ENCODE results near the gene AVPR2. TPM values are rescaled to one million over a fixed set of nuclear protein-coding genes. Genes with fewer than 3 reads are reported as not detected.

Gene AVPR2
- total RNA-seq, 1 donor from 2014 or later = 0.77 TPM

DNA sequence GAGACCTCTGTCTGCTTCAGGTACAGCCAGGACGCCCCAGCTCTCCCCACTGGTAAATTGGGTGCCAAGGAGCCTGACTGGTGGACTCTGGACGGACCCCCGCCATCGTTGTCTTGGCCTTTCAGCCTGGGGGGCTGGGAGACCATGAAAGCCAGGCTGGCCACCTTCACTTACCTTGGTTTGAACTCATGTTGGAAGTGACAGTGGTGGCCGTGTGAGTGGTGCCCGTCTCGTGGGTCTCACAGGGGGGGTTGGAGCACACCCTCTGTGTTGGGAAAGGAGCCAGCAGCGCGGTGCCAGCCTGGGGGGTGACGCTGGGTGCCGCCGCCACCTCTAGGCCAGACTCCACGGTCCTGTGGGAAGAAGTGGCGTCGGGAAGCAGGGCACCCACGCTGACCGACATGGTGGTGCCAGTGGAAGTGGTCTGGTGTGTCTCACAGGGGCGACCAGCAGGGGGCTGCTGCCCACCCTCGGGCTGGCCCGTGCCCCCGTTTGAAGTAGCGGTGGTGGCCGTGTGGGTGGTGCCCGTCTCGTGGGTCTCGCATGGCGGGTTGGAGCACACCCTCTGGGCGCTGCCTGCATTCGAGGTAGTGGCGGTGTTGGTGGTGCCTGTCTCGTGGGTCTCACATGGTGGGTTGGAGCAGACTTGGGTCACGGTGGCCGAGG, 49.6 kb downstream of the AVPR2 start:
- peaks cover 7% of the 10 kb centered on the region for H3K36me3 Mint-ChIP-seq (ENCODE audit: low read depth, unreplicated experiment)
- H3K4me1 Mint-ChIP-seq (ENCODE audit: unreplicated experiment) = peaks cover 4% of the 10 kb centered on the region
- no peaks in the 10 kb centered on the region for H3K9me3 Mint-ChIP-seq (ENCODE audit: unreplicated experiment)
- DNase-seq (ENCODE audit: low spot score) = no peak
- H3K27me3 Mint-ChIP-seq (ENCODE audit: unreplicated experiment) = peaks cover 5% of the 10 kb centered on the region
- TF ChIP-seq, protein P1, sequence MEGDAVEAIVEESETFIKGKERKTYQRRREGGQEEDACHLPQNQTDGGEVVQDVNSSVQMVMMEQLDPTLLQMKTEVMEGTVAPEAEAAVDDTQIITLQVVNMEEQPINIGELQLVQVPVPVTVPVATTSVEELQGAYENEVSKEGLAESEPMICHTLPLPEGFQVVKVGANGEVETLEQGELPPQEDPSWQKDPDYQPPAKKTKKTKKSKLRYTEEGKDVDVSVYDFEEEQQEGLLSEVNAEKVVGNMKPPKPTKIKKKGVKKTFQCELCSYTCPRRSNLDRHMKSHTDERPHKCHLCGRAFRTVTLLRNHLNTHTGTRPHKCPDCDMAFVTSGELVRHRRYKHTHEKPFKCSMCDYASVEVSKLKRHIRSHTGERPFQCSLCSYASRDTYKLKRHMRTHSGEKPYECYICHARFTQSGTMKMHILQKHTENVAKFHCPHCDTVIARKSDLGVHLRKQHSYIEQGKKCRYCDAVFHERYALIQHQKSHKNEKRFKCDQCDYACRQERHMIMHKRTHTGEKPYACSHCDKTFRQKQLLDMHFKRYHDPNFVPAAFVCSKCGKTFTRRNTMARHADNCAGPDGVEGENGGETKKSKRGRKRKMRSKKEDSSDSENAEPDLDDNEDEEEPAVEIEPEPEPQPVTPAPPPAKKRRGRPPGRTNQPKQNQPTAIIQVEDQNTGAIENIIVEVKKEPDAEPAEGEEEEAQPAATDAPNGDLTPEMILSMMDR (IDR thresholded peaks at IDR 0.05; ENCODE audit: unreplicated experiment) = no peak
- H3K27ac Mint-ChIP-seq (ENCODE audit: unreplicated experiment) = no peak overlapping the region
- no peak overlapping the region for H3K4me3 Mint-ChIP-seq (ENCODE audit: unreplicated experiment)

DNA sequence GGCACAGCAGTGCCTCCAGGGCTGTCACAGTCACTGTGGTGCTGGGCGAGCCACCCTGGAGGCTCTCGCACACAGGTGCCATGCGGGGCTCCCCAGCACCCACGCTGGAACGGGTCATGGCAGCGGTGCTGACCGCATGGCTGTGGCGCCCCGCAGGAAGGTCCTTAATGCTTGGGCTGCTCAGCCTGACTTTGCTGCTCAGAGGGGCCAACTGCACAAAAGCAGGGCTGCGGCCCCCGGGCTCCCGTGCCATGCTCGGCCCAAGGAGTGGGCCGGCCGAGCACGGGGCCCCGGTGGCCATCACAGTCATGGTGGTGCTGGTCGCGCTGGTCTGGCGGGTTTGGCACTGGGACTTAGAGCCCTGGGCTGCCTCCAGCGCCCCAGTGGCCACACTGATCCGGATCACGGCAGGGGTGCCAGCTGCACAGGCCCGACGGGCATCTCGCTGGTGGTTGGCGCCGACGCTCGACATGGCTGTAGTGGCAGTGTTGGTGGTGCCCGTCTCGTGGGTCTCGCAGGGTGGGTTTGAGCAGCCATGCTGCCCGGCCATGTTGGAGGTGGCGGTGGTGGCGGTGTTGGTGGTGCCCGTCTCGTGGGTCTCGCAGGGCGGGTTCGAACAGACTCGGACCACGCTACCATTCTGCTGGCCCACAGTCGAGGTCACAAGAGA, 50.2 kb downstream of the AVPR2 start:
- no peak overlapping the region for H3K27ac Mint-ChIP-seq (ENCODE audit: unreplicated experiment)
- peaks cover 7% of the 10 kb centered on the region for H3K36me3 Mint-ChIP-seq (ENCODE audit: low read depth, unreplicated experiment)
- peaks cover 5% of the 10 kb centered on the region for H3K27me3 Mint-ChIP-seq (ENCODE audit: unreplicated experiment)
- H3K4me1 Mint-ChIP-seq (ENCODE audit: unreplicated experiment) = peaks cover 4% of the 10 kb centered on the region
- no peak for DNase-seq (ENCODE audit: low spot score)
- H3K9me3 Mint-ChIP-seq (ENCODE audit: unreplicated experiment) = no peaks in the 10 kb centered on the region
- TF ChIP-seq, protein P1 (IDR thresholded peaks at IDR 0.05; ENCODE audit: unreplicated experiment) = no peak
- H3K4me3 Mint-ChIP-seq (ENCODE audit: unreplicated experiment) = no peak overlapping the region

DNA sequence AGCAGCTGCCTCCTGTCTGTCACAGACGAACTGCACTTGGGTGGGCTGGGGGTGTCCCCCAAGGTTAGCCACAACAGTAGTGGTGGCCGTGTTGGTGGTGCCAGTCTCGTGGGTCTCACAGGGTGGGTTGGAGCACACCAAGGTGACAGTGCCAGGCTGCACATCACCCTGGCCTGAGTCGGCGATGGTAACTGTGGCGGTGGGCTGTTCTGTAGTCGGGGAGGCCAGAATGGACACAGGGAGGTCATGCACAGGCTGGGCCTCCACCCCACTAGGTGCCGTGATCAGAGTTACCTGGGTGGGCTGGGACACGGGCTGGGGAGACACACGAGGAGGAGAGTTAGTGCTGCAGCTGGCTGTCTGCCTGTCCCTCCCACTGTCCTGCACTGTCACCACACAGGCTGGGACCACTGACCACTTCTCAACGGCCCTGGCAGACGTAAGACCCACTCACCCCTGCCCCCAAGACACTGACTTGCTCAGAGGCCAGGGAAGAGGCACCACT, 50.8 kb downstream of the AVPR2 start:
- peaks cover 4% of the 10 kb centered on the region for H3K4me1 Mint-ChIP-seq (ENCODE audit: unreplicated experiment)
- no peak overlapping the region for H3K4me3 Mint-ChIP-seq (ENCODE audit: unreplicated experiment)
- peaks cover 5% of the 10 kb centered on the region for H3K27me3 Mint-ChIP-seq (ENCODE audit: unreplicated experiment)
- TF ChIP-seq, protein P1 (IDR thresholded peaks at IDR 0.05; ENCODE audit: unreplicated experiment) = no peak
- peaks cover 7% of the 10 kb centered on the region for H3K36me3 Mint-ChIP-seq (ENCODE audit: low read depth, unreplicated experiment)
- no peak overlapping the region for H3K27ac Mint-ChIP-seq (ENCODE audit: unreplicated experiment)
- H3K9me3 Mint-ChIP-seq (ENCODE audit: unreplicated experiment) = no peaks in the 10 kb centered on the region
- DNase-seq (ENCODE audit: low spot score) = no peak

DNA sequence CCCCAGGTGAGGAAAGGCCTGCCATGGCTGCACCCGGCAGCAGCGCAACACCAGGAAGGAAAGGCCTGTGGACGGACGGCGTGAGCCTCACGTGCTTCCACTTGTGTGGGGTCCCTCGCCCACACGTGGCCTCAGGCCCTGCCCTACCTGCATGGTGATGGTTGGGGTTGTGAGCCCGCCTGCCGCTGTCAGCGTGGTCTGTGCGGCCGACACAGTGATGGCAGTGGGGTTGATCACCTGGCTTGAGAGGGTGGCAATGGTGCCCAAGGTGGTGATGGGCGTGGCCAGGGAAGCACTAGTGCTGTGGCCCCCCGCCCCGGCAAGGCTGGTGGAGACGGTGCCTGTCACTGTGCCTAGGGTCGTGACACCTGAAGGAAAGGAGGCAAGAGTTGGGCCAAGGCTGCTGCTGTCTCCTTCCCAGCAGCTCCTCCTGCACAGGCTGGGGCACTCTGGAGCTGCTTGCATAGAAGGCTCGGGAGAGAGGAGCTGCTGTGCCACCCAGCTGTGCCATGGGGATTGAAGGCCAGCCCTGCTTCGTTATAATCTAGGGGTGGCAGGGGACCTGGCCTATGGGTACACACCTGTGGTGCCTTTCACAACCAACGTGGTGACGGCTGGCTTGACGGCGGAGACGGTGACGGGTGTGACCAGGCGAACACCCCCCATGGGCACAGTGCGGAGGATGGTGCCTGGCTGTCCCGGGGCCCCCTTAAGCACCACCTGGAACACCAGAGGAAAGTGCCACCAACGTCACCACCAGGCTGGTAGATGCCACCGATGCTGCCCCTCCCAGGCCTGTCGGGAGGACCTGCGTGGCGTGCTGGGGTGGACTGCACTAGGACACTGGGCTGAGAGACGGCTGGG, 51.8 kb downstream of the AVPR2 start:
- Mint-ChIP-seq H3K36me3 (ENCODE audit: low read depth, unreplicated experiment) (peaks cover 7% of the 10 kb centered on the region), H3K27me3 (ENCODE audit: unreplicated experiment) (no peaks in the 10 kb centered on the region), H3K9me3 (ENCODE audit: unreplicated experiment) (no peaks in the 10 kb centered on the region), H3K4me3 (ENCODE audit: unreplicated experiment) (no peak overlapping the region), H3K27ac (ENCODE audit: unreplicated experiment) (no peak overlapping the region), H3K4me1 (ENCODE audit: unreplicated experiment) (no peaks in the 10 kb centered on the region)
- TF ChIP-seq, protein P1 (IDR thresholded peaks at IDR 0.05; ENCODE audit: unreplicated experiment) = no peak
- no peak for DNase-seq (ENCODE audit: low spot score)

Other genes with a start within 250 kb of the AVPR2 start
- 0.41 TPM for gene PNCK, start 230.9 kb upstream of the AVPR2 start, total RNA-seq (ENCODE audit: unreplicated experiment)
- 7.9 TPM for gene SLC6A8, start 216.7 kb upstream of the AVPR2 start, total RNA-seq (ENCODE audit: unreplicated experiment)
- 282 TPM for gene BCAP31, start 180.3 kb upstream of the AVPR2 start, total RNA-seq (ENCODE audit: unreplicated experiment)
- 19.5 TPM for gene ABCD1, start 179.8 kb upstream of the AVPR2 start, total RNA-seq (ENCODE audit: unreplicated experiment)
- gene PLXNB3, start 140.4 kb upstream of the AVPR2 start, total RNA-seq (ENCODE audit: unreplicated experiment) = 11.2 TPM
- gene SRPK3, start 123.6 kb upstream of the AVPR2 start, total RNA-seq (ENCODE audit: unreplicated experiment) = 0.18 TPM
- 43.3 TPM for gene IDH3G, start 110.3 kb upstream of the AVPR2 start, total RNA-seq (ENCODE audit: unreplicated experiment)
- 243 TPM for gene SSR4, start 110.0 kb upstream of the AVPR2 start, total RNA-seq (ENCODE audit: unreplicated experiment)
- 2.6 TPM for gene PDZD4, start 74.1 kb upstream of the AVPR2 start, total RNA-seq (ENCODE audit: unreplicated experiment)
- gene L1CAM, start 18.5 kb upstream of the AVPR2 start, total RNA-seq (ENCODE audit: unreplicated experiment) = 0.31 TPM
- gene ARHGAP4, start 21.6 kb downstream of the AVPR2 start, total RNA-seq (ENCODE audit: unreplicated experiment) = 72.2 TPM
- 85.5 TPM for gene NAA10, start 30.4 kb downstream of the AVPR2 start, total RNA-seq (ENCODE audit: unreplicated experiment)
- 19.3 TPM for gene RENBP, start 40.0 kb downstream of the AVPR2 start, total RNA-seq (ENCODE audit: unreplicated experiment)
- 74.6 TPM for gene HCFC1, start 67.1 kb downstream of the AVPR2 start, total RNA-seq (ENCODE audit: unreplicated experiment)
- 12.0 TPM for gene TMEM187, start 68.1 kb downstream of the AVPR2 start, total RNA-seq (ENCODE audit: unreplicated experiment)
- 89.9 TPM for gene IRAK1, start 115.2 kb downstream of the AVPR2 start, total RNA-seq (ENCODE audit: unreplicated experiment)
- gene MECP2, start 193.0 kb downstream of the AVPR2 start, total RNA-seq (ENCODE audit: unreplicated experiment) = 60.0 TPM
- gene OPN1LW, start 239.6 kb downstream of the AVPR2 start, total RNA-seq (ENCODE audit: unreplicated experiment) = not detected

Data from endothelial cell (in vitro differentiated cells).